ENCODE results near the gene HSPB6. TPM values are rescaled to one million over a fixed set of nuclear protein-coding genes. Genes with fewer than 3 reads are reported as not detected.

HSPB6 gene
- total and polyA plus RNA-seq, 4 donors: 2.7 to 17.7 (median 5.6) TPM

GRCh38 chr19:35708391-35708790 lies 48.4 kb downstream of the HSPB6 start:
- Histone ChIP-seq H3K4me1 (ENCODE audit: control insufficient read depth in 4 of 4, insufficient read depth in 4 of 4, low read length in 3 of 4) (no peaks in the 10 kb centered on the region), H3K27me3 (ENCODE audit: control insufficient read depth in 4 of 4, insufficient read depth in 4 of 4, low read length in 3 of 4) (no peaks in the 10 kb centered on the region), H3K36me3 (ENCODE audit: control insufficient read depth in 4 of 4, insufficient read depth in 3 of 4, low read depth in 1 of 4, low read length in 3 of 4) (no peaks in the 10 kb centered on the region), H3K27ac (ENCODE audit: low read depth in 1 of 2, low read length in 2 of 2) (no peak overlapping the region), H3K4me3 (ENCODE audit: low read depth in 1 of 3, low read length in 3 of 3) (no peak overlapping the region), H3K9ac (ENCODE audit: low read depth in 1 of 2, low read length in 2 of 2) (no peak overlapping the region), H3K9me3 (ENCODE audit: control insufficient read depth in 4 of 4, low read length in 3 of 4) (no peaks in the 10 kb centered on the region)
- TF ChIP-seq, protein P1, sequence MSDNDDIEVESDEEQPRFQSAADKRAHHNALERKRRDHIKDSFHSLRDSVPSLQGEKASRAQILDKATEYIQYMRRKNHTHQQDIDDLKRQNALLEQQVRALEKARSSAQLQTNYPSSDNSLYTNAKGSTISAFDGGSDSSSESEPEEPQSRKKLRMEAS (IDR thresholded peaks at IDR 0.05): no peak
- TF ChIP-seq ATF3 (IDR thresholded peaks at IDR 0.05) (no peak), GABPA (IDR thresholded peaks at IDR 0.05 in 1 of 2, conservative IDR thresholded peaks at IDR 0.05 in 1 of 2) (no peak), EGR1 (IDR thresholded peaks at IDR 0.05; ENCODE audit: low read depth in 2 of 2) (no peak)
- WGBS: 81% methylated on average over 1 of the region's 1 CpG
- DNase-seq (ENCODE audit: low spot score): no peak

Other genes with a start within 250 kb of the HSPB6 start
- gene DMKN, start 243.4 kb downstream of the HSPB6 start, total RNA-seq: 1 to 10 TPM; 1.7 to 9.4 TPM
- 1 to 10 TPM; 1.4 to 3.1 TPM for gene DMKN, start 243.4 kb downstream of the HSPB6 start, polyA plus RNA-seq
- gene SBSN, start 228.7 kb downstream of the HSPB6 start, total RNA-seq: not detected
- not detected for gene SBSN, start 228.7 kb downstream of the HSPB6 start, polyA plus RNA-seq
- not detected for gene GAPDHS, start 223.6 kb downstream of the HSPB6 start, total RNA-seq
- not detected for gene GAPDHS, start 223.6 kb downstream of the HSPB6 start, polyA plus RNA-seq
- gene TMEM147, start 211.4 kb downstream of the HSPB6 start, total RNA-seq: 10 to 100 TPM; 18.1 to 28.0 TPM
- 10 to 100 TPM; 61.3 to 97.4 TPM for gene TMEM147, start 211.4 kb downstream of the HSPB6 start, polyA plus RNA-seq
- not detected for gene ATP4A, start 193.4 kb downstream of the HSPB6 start, total RNA-seq
- gene ATP4A, start 193.4 kb downstream of the HSPB6 start, polyA plus RNA-seq: not detected
- gene PMIS2, start 170.9 kb downstream of the HSPB6 start, total RNA-seq: not detected
- not detected for gene PMIS2, start 170.9 kb downstream of the HSPB6 start, polyA plus RNA-seq
- 1 to 10 TPM; 2.5 to 7.3 TPM for gene HAUS5, start 144.3 kb downstream of the HSPB6 start, total RNA-seq
- gene HAUS5, start 144.3 kb downstream of the HSPB6 start, polyA plus RNA-seq: 1 to 10 TPM; 1.9 to 2.2 TPM
- gene RBM42, start 128.0 kb downstream of the HSPB6 start, total RNA-seq: 10 to 100 TPM; 20.1 TPM
- gene RBM42, start 128.0 kb downstream of the HSPB6 start, polyA plus RNA-seq: 10 to 100 TPM; 17.8 to 34.7 TPM
- under 1 TPM; 0.17 to 0.70 TPM for gene ETV2, start 115.3 kb downstream of the HSPB6 start, total RNA-seq
- gene ETV2, start 115.3 kb downstream of the HSPB6 start, polyA plus RNA-seq: 1 to 10 TPM; 1.6 to 1.8 TPM
- 100 to 1,000 TPM; 139 to 191 TPM for gene COX6B1, start 108.7 kb downstream of the HSPB6 start, total RNA-seq
- 100 to 1,000 TPM; 451 to 518 TPM for gene COX6B1, start 108.7 kb downstream of the HSPB6 start, polyA plus RNA-seq
- gene UPK1A, start 90.5 kb downstream of the HSPB6 start, total RNA-seq: under 1 TPM in 1 of 2 donors, not detected in 1; 0.56 TPM
- gene UPK1A, start 90.5 kb downstream of the HSPB6 start, polyA plus RNA-seq: under 1 TPM in 1 of 2 donors, not detected in 1; 0.10 TPM
- gene ZBTB32, start 52.5 kb downstream of the HSPB6 start, total RNA-seq: not detected
- under 1 TPM in 1 of 2 donors, not detected in 1; 0.47 TPM for gene ZBTB32, start 52.5 kb downstream of the HSPB6 start, polyA plus RNA-seq
- 10 to 100 TPM in 1 of 2 donors, 1 to 10 TPM in 1; 6.3 to 12.1 TPM for gene KMT2B, start 39.0 kb downstream of the HSPB6 start, total RNA-seq
- 10 to 100 TPM in 1 of 2 donors, 1 to 10 TPM in 1; 3.7 to 10.3 TPM for gene KMT2B, start 39.0 kb downstream of the HSPB6 start, polyA plus RNA-seq
- 10 to 100 TPM in 1 of 2 donors, 1 to 10 TPM in 1; 7.0 to 11.2 TPM for gene IGFLR1, start 14.6 kb downstream of the HSPB6 start, total RNA-seq
- gene IGFLR1, start 14.6 kb downstream of the HSPB6 start, polyA plus RNA-seq: 10 to 100 TPM; 51.1 to 59.7 TPM
- gene U2AF1L4, start 11.6 kb downstream of the HSPB6 start, total RNA-seq: 10 to 100 TPM in 1 of 2 donors, 1 to 10 TPM in 1; 4.5 to 14.8 TPM
- gene U2AF1L4, start 11.6 kb downstream of the HSPB6 start, polyA plus RNA-seq: 10 to 100 TPM; 12.0 to 36.5 TPM
- gene PSENEN, start 11.4 kb downstream of the HSPB6 start, total RNA-seq: 1 to 10 TPM; 7.4 to 7.7 TPM
- gene PSENEN, start 11.4 kb downstream of the HSPB6 start, polyA plus RNA-seq: 10 to 100 TPM; 33.8 to 58.1 TPM
- 1 to 10 TPM; 2.6 to 7.0 TPM for gene LIN37, start 8.5 kb downstream of the HSPB6 start, total RNA-seq
- 1 to 10 TPM; 5.8 to 6.3 TPM for gene LIN37, start 8.5 kb downstream of the HSPB6 start, polyA plus RNA-seq
- gene PROSER3, start 1.1 kb upstream of the HSPB6 start, total RNA-seq: 1 to 10 TPM; 2.1 to 4.5 TPM
- gene PROSER3, start 1.1 kb upstream of the HSPB6 start, polyA plus RNA-seq: 1 to 10 TPM; 2.4 to 3.1 TPM
- gene ARHGAP33, start 18.5 kb upstream of the HSPB6 start, total RNA-seq: 10 to 100 TPM in 1 of 2 donors, 1 to 10 TPM in 1; 2.0 to 10.1 TPM
- gene ARHGAP33, start 18.5 kb upstream of the HSPB6 start, polyA plus RNA-seq: 1 to 10 TPM in 1 of 2 donors, under 1 TPM in 1; 0.85 to 1.6 TPM
- gene PRODH2, start 55.8 kb upstream of the HSPB6 start, total RNA-seq: 100 to 1,000 TPM in 1 of 2 donors, 10 to 100 TPM in 1; 56.4 to 116 TPM
- 100 to 1,000 TPM; 112 to 156 TPM for gene PRODH2, start 55.8 kb upstream of the HSPB6 start, polyA plus RNA-seq
- gene NPHS1, start 95.5 kb upstream of the HSPB6 start, total RNA-seq: under 1 TPM in 1 of 2 donors, not detected in 1; under 0.01 TPM
- gene NPHS1, start 95.5 kb upstream of the HSPB6 start, polyA plus RNA-seq: not detected
- gene KIRREL2, start 99.9 kb upstream of the HSPB6 start, total RNA-seq: not detected
- not detected for gene KIRREL2, start 99.9 kb upstream of the HSPB6 start, polyA plus RNA-seq
- gene APLP1, start 111.5 kb upstream of the HSPB6 start, total RNA-seq: under 1 TPM in 1 of 2 donors, not detected in 1; 0.08 TPM
- gene APLP1, start 111.5 kb upstream of the HSPB6 start, polyA plus RNA-seq: under 1 TPM; 0.16 to 0.51 TPM
- gene NFKBID, start 143.5 kb upstream of the HSPB6 start, total RNA-seq: 1 to 10 TPM; 1.3 to 2.4 TPM
- gene NFKBID, start 143.5 kb upstream of the HSPB6 start, polyA plus RNA-seq: 1 to 10 TPM in 1 of 2 donors, under 1 TPM in 1; 0.66 to 1.2 TPM
- gene HCST, start 145.5 kb upstream of the HSPB6 start, total RNA-seq: 1 to 10 TPM; 2.0 to 3.1 TPM
- 10 to 100 TPM in 1 of 2 donors, 1 to 10 TPM in 1; 4.6 to 13.3 TPM for gene HCST, start 145.5 kb upstream of the HSPB6 start, polyA plus RNA-seq
- gene TYROBP, start 151.3 kb upstream of the HSPB6 start, total RNA-seq: 10 to 100 TPM; 26.8 to 37.6 TPM
- gene TYROBP, start 151.3 kb upstream of the HSPB6 start, polyA plus RNA-seq: 10 to 100 TPM; 43.8 to 89.6 TPM
- gene LRFN3, start 179.3 kb upstream of the HSPB6 start, total RNA-seq: 1 to 10 TPM in 1 of 2 donors, under 1 TPM in 1; 0.89 to 1.9 TPM
- gene LRFN3, start 179.3 kb upstream of the HSPB6 start, polyA plus RNA-seq: 1 to 10 TPM; 2.2 to 8.4 TPM
- gene SDHAF1, start 238.2 kb upstream of the HSPB6 start, total RNA-seq: 10 to 100 TPM in 1 of 2 donors, 1 to 10 TPM in 1; 8.4 to 28.4 TPM
- gene SDHAF1, start 238.2 kb upstream of the HSPB6 start, polyA plus RNA-seq: 10 to 100 TPM; 16.0 to 21.7 TPM